Epidermal melanocyte (primary cell): ENCODE data around the gene MGAT5.
A peak's percentile ranks its signal among the peaks of the same experiment; 100 is the strongest.

ENCODE experiments used
- DNase-seq: peaks from one replicate; pipeline ENCODE4 v3.0.0; 2011; ENCODE audit warnings: low spot score; ENCODE audit not compliant: insufficient read length

MGAT5 gene

DNA sequence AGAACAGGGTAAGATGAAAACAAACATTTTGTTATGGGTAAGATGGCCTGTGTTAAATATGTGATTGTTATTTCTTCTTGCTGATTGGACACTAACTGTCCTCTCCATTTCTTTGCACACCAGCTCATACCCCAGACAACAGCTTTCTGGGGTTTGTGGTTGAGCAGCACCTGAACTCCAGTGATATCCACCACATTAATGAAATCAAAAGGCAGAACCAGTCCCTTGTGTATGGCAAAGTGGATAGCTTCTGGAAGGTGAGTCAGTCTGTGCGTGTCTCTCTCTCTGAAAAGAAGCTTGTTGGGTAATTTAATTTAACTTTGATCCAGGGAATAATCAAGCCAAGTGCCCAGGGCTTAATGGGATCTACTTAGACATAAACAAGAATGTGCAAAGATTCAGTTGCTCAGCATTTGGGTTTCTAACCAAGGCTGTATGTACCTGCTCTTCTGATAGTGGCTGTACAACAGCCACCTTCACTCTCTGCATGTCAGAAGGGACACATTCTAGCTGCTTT lies 108.3 kb downstream of the MGAT5 start:
- DNase-seq, result no peak

DNA sequence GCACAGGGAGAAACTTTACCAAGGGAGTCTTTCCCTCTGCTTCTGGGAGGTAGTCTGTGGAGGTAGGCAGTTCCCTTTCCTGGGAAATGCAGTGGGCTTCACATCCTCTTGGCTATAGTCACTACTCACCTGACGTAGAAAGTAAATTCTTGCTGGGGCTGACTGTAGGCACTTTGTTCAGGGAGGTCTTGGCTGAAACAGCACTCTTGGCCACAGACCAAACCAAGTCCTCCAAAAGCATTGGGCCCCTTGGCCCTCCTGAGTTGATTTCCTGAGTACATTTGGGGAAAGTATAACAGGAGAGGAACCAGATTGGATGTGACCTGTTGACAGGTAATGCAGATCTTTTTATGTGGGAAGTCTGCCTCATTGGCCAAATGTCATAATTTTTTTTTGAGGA lies 108.9 kb downstream of the MGAT5 start:
- DNase-seq, result no peak

DNA sequence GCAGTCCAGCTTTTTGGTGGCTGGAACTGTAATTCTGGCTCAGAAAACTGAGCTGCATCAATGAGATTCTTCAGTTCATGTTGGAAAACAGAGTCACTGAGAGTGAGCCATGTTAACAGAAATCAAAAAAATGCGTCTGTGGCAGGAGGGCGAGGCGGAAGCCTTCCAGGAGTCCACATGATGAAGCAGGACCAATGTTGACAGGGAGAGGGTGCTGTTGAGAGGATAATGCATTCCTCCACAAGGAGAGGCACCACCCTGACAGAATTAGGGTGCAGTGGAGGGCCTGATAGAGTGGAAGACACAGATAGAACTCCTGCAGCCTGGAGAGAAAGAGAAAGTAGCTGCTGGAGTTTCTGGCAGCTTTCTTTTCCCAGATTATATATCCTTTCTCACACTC lies 111.5 kb downstream of the MGAT5 start:
- no peak for DNase-seq

DNA sequence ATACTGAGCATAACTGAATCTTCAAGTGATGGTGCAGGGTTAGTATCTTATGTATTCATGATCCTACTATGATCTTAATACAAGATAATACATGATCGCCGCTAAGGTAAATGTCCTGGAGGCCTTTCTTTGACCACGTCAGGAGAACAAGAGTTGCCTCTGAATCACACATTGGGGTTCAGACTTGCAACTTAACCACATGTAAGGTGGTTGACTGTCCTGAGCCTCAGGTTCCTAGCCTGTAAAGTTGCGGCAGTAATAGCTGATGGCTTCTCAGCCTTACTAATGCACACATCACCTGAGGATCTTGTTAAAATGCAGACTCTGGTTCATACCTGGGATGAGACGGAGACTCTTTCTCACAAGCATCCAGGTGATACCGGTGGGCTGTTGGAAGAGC lies 112.5 kb downstream of the MGAT5 start:
- no peak for DNase-seq

DNA sequence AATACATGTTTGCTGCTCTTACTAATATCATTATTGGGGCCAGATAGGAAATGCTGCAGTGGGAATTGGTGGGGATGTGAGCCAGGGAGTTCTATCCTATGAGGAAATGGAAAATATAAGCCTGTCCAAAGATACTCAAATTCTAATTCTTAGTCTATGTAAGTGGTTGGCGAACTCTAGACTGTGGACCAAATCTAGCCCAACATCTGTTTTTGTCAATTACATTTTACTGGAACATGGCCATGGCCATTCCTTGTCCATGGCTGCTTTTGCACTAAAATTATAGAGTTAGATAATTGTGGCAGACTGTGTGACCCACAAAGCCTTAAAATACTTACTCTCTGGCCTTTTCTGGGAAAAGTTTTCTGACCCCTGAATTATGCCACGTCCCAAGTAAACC lies 113.3 kb downstream of the MGAT5 start:
- no peak for DNase-seq

DNA sequence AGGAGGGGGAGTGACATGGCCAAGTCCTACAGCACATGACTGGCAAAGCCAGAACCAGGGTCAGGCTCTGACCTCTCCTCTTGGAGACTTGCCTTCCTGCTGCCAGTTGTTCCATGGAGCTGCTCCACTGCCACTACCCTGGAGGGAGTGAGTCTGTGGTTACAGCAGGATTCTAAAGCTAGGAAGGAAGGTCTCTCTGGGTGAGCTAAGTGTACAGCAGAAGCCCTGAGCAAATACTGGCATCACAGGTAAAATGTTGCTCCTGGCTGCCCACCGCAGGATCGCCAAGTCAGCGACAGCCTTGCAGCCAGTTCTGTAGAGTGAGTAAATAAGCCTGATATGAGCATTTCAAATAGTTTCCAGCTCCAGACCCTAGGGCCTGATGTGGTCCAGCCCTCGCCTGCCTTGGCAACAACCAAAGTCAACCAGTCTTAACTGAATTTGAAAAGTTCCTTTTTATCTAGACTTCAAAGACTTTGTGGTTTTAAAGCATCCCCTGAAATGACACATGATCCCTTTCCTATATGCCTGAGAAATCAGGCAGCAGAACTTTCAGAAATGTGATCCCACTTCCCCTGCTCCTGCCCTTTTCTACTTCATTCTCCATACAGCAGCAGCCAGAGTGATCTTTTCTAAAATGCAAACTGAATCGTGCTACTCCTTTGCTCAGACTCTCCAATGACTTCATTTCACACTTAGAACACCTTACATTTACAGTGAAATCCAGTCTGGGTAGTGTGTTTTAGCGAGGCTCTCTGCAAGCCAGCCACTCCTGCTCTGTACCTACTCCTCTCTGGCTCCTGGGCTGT lies 114.3 kb downstream of the MGAT5 start:
- no peak for DNase-seq

DNA sequence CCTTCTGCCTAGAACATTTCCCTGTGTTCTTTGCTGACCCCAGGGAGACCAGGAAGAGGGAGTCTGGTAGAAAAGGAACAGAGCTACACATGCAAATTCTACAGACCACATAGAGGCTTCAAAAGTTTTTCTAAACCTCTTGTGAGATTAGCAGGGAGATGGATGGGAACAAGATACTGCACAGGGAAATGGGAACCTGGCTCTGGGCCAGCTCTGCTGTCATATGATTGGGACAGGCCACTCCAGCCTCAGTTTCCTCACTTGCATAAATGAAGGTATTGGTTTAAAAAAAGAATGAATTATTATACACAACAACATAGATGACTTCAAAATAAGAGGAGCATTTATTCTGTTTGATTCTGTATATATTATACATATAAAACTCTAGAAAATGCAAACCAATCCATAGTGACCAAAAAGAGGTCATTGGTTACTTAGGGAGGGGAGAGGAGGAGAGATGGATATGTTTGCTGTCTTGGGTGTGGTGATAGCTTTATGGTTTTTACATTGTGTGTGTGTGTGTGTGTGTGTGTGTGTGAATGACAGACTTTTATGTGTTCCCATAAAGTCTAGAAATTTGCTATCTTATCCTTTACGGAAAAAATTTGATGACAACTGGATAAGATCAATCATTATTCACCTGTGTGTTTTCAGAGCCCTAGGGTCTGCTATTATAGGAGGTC lies 115.5 kb downstream of the MGAT5 start:
- no peak for DNase-seq

DNA sequence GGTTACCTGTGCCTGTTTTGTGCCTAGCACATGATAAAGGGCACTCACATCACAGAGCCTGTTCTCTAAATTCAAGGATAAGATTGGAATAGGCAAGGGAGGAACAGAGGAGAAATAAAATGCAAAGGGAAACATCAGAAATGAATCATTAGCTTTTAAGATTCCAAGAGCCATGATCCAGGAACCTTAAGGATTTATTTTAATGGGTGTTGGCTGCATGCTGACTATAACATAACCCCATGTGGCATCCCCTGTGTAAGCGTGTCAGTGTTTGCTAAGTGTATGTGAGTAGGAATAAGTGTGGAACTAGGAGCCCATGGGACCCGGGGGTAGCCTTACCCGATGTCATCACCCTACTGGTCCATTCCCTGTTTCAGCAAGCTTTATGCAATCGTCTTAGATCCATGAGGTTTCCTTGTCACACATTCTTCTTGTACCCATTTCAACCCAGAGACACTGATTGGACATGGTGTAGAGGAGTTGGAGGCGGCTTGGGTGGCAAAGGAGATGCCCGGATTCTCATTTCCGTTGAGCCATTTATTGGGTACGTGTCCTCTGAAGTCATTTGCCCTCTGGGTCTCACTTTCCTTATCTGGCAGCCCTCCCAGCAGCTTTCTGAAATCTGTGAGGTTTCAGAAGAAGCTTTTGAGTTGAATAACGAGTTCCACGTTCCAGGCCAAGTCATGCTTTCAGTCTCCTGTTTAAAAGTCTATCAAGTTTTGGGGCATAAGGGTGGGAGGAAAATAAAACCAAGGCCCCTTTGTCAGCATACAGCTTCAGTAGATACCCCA lies 117.0 kb downstream of the MGAT5 start:
- DNase-seq, result no peak

DNA sequence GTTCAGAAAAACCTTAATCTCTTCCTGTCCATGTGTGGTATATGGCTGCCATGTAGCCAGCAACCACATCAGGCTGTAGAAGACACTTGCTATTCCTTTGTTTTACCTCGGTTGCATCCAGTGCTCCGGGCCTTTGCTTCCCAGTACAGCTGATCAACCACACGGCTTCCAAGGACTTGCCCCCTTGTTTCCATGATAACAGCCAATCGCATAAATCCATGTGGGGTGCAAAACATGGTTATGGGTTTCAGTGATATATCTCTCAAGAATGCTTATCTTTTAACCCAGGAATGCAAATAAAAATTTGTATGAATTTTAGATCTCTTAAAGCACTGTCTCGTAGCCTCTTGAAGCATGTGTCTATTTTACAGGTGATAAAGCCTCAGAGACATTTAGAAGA lies 118.3 kb downstream of the MGAT5 start:
- DNase-seq, result no peak

DNA sequence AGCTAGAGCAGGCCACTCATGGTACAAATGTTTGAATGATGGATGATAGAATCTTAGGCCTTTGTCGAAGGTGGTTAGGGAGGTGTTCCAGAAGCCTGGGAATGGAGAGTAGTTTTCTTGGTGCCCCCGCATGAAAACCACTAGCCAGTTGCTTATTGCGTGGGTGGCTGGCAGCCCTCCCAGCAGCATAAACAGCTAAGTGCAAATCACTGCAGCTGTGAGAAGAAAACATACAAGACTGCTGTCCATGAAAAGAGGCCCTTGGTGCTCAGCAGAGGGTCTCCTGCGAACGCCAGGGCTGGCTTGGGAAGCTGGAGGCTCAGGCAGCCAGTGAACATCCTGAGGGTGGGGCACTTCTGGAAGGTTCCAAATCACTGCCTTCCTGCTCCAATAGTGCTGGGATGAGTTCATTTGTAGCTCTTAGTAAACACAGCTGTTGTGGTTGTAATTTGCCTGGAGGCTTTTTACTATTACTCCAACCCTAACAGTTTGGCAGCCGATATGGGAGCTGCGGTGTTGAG lies 118.8 kb downstream of the MGAT5 start:
- peak; percentile 58 for DNase-seq

DNA sequence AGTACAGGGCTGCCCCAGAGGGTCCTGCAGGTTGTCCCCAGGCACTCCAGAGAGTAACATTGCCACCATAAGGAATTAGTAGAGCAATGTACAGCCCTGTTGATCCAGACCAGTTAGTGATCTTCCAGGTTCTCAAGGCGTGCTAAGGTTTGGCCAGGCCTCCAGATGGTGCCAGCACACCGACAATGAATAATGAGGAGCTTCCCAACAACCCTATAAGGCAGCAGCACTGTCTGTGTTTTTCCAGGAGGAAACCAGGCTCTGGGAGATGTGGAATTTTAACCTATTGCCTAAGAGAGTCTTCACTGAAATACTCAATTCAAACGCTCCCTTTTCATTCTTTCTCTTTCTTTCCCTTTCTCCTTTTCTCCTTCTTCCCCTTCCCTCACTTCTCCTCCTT lies 122.1 kb downstream of the MGAT5 start:
- DNase-seq, result peak; percentile 46

DNA sequence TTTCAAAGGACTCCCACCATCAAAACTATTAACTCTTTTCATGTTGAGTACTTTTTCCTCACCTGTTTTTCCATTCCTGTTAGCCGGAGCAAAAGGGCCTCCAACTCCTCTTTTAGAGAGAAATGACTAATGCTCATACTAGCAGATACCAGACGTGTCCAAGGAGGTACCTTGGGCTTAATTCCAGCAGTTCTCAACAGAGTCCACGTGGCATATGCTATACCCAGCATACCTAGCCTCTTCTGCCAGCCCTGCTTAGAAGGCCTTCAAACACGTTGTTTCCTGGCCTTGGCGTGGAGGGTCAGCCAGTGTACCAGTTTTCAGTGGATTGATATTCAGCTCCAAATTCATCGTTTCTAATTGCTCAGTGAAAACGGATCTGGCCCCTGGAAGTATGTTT lies 123.9 kb downstream of the MGAT5 start:
- DNase-seq, result no peak

DNA sequence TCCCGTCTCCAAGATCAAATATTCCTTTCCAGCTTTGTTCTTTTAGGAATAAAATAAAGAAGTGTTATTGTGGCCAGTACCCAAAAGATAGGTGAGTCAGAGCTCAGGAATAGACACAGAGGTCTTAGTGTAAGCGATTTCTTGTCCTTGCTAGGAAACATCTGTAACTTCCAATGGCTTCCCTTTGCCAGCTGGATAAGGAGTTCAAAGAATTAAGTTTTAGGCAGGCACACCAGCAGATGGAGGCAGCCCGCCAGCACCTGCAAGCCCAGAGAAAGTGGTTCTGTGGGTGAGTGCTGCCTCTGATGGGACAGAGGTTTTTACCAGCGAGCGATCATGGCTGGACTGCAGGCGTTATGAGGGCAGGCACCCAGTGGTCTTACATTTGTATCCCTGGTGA lies 125.4 kb downstream of the MGAT5 start:
- no peak for DNase-seq

DNA sequence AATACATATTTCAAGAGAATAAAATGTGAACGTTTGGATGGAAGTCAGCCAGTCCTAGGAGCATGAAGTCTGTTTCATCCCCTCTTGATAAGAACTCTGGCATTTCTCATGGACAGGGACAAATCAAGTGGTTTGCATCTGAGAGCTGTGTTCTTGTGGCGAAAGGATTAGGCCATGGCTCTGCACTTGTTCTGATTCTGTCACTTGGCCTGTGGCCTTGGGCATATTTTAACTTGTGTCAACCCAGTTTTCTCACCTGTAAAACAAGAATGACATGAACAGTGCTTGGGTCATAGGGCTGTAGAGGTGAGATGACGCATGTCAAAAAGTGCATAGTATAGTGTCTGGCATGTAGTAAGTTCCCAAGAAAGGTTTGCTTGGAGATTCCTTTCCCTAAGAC lies 125.8 kb downstream of the MGAT5 start:
- DNase-seq, result no peak

DNA sequence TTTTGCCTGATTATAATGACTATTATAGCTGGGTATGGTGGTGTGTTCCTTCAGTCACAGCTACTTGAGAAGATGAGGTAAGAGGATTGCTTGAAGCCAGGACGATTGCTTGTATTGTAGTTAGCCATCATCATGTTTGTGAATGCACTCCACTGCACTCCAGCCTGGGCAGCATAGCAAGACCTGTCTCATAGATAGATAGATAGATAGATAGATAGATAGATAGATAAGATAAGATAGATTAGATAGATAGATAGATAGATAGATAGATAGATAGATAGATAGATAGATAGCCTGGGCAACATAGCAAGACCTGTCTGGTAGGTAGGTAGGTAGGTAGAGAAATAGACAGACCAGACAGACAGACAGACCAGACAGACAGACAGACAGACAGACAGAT lies 127.3 kb downstream of the MGAT5 start:
- DNase-seq, result no peak

DNA sequence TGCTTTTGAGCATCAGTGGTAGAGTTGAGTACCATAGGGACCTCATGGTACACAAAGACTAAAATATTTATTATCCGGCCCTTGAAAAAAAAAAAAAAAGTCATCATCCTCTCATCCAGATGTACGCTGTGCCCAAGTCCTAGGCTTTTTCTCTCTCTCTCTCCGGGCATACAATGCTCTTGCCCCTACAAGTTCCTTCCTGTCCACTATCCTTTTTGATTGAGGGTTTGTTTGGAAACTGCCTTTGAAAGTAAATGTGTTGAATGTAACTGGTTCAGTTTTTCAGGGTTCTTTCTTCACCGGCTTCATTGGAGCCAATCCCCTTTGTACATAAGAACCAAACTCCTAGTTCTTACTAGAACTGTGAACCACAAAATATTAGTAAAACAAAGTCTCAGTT lies 130.3 kb downstream of the MGAT5 start:
- no peak for DNase-seq

DNA sequence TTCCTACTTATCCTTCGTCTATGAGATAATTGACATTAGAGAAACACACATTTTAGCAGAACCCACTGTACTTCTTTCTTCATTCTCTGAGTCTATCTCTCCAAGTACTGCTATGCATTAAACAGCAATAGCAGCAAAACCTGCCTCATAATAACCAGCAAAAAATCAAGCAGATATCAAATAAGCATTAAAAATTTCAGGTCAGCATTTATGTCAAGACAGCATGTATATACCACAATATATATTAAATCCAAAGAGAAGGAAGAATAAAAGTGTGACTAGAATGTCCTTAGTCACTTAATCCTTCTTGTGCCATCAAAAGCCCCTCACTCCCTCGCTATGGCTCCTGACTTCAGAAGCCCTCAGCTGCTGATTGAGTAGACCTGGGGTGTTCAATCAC lies 131.3 kb downstream of the MGAT5 start:
- DNase-seq, result no peak

DNA sequence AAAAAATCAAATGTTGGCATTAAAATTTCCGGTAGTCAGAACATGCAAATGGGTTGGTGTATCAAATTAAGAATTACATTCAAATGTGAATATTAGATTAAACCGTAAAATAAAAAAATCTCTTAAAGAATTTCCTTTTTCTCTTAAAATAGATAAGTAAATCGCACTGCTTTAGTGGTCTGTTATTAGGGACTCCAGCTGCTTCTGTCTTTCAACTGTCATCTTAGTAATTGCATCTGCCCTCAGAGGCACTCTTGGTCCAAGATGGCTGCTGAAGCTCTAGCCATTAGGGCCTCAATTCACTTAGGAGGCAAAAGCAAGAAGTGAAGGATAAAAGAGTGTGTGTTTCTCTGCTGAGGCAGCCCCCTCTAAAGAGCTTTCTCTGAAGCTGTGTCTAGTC lies 132.4 kb downstream of the MGAT5 start:
- no peak for DNase-seq

DNA sequence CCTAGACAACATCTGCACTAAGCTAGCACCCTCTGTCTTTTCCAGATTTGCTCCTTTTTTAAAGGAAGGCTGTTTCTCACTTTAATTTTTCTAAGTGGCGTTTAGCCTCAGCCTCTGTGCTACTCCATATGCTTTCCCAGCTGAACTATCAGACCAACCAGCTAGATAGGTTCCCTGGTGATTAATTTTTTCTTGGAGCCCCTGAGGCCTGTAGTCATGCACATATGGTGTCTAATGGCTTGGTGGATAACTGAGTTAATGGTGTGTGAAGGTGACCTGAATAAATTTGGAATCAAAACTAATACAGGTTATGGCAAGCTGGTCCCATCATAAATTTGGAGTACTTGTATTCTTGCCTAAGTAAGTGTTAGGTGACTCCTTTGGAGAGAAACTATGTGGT lies 135.5 kb downstream of the MGAT5 start:
- no peak for DNase-seq

DNA sequence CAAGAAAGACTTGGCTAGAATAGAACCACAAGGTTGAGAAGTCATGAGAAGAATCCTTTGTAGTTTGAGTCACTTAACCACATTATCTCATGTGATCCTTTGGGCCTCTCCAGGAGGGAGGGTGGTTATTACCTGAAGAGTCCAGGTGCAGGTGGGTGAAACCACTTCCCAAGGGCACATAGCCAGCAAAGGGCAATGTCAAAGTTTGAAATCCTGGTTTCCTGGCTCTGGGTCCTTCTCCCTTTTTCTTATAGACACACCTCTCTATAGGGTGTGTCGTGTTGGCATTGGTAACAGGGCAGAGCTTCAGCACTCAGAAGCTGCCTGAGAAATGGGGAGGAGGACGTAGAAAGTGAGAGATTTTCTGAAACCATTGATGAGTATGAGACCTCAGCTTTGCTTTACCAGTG lies 137.9 kb downstream of the MGAT5 start:
- DNase-seq, result no peak

DNA sequence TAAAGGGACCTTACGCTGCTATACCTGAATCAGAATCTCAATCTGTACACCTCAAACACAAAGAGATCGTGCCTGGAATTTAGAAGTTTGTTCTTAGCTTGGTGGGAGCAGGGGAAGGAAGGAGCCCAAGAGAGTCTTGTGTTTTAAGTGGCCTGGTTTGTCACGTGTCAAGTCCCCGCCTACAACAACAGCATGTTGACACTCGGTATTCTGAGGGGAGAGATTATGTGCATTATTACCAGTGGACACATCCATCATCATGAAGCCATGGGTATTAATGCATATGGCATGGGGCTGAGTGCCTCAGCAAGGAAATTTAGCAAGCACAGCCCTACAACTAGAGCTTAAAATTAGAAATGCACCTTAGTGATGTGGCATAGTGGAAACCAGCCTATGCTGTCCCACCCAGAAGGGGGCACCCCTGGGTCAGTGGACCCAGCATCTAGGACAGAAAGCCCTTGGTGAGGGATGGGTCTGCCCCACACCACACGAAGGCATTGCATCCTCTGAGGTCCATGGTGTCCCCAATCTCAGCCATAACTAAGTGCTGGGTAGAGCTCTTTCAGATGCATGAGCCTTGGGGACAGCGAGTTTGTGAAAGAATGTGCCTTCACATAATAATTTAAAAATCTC lies 138.7 kb downstream of the MGAT5 start:
- no peak for DNase-seq
